GM21825 (cell line): ENCODE data around the gene SLC39A11.
"Not testable (repeated sequence)": the region's sequence is repeated elsewhere in the genome, so short reads cannot be mapped to it uniquely, and the experiment has no call there.

Source experiments
- ATAC-seq: cut with Tn5 transposase; IDR thresholded peaks from one replicate; pipeline ENCODE4 v1.9.1; 2021; ENCODE audit warnings: mild to moderate bottlenecking, moderate library complexity; ENCODE audit not compliant: unreplicated experiment

Gene SLC39A11

DNA sequence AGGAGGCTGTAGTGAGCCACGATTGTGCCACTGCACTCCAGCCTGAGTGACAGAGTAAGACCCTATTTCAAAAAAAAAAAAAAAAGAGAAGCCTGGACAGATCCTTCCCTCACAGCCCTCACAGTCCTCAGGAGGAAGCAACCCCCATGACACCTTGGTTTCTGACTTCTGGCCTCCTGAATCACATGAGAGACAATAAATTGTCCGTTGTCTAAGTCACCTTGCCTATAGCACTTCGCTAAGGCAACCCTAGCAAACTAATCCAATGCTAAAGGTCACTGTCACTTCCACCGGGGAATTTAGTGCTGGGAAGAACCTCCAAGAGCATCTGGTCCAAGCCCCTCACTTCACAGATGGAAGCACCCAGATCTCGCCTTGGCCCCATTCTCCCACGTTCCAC, 18.9 kb upstream of the SLC39A11 start:
- ATAC-seq: no peak

DNA sequence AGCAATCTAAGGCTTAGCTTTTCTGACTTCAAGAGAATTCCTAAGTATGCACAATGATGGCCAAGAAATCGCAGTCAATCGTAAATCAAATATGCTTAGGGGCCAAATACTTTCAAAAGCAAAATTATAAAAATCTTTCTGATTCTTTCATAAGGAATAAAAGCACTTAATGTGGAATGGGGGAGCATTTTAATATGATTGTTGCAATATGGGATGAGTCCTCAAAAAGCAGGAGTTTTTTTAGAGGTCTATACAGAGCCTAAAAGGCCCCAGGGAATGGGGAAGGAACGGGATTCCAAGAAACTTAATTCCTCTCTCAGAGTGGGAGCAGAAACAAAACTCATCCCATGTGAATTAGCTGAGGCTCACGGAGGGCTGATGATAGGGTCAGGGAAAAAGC, 14.7 kb upstream of the SLC39A11 start:
- no peak for ATAC-seq

DNA sequence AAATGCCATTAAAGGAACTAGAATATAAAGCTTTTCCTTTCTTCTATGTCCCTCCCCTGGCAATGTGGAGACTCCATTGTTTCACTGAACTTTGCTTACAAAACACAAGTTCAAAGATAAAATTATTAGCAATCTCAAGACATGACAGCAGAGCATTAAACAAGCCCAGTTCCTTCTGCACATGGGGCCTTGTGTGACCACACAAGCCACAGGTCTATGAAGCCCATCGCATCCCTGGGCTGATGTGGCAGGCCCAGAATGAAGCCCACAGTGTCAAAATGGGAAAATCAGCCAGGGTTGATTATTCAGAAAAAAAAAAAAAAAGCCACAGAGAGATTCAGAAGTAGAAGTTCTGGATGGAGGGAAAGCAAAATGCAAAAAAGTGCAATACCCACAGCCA, 12.9 kb upstream of the SLC39A11 start:
- ATAC-seq: no peak

DNA sequence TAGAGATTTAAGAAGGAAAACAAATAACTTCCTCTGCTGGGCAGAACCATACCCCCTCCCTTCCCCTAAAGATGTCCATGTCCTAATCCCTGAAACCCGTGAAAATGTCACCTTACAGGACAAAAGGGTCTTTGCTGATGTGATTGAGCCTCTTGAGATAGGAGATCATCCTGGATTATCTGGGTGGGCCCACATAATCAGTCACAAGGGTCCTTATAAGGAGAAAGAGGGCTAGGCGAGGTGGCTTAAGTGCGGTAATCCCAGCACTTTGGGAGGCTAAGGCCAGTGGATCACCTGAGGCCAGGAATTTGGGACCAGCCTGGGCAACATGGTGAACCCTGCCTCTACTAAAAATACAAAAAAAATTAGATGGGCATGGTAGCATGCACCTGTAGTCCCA, 12.0 kb upstream of the SLC39A11 start:
- ATAC-seq: no peak

DNA sequence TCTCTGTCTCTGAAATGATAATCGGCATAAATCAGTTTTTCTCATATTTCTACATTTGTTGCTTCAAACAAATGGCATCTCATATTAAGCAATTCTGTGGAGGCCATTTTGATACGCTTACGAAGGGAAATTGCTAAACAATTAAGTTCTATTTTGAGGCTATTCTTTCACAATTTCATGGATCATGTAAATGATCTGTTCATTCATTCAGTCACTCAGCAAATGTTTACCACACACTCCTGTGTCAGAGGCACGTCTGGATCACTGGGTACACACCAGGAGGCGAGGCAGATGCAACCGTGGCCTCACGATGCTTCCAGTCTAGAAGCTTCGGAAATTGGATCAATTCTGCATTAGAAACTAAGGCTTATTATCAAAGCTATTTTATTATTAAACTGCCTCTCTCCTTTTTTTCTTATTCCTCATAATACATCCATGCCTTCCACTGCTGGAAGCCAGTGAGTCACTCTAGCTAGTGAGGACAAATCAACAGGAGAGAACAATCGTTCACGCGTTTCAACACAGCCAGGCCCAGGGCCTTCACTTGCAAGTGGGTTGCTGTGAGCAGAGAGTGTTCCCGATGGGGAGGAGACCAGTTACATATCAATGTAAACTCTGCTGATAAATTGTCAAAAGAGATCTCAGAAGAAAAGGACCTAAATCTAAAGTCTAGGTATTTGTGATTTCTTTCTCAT, 11.3 kb upstream of the SLC39A11 start:
- ATAC-seq: no peak

DNA sequence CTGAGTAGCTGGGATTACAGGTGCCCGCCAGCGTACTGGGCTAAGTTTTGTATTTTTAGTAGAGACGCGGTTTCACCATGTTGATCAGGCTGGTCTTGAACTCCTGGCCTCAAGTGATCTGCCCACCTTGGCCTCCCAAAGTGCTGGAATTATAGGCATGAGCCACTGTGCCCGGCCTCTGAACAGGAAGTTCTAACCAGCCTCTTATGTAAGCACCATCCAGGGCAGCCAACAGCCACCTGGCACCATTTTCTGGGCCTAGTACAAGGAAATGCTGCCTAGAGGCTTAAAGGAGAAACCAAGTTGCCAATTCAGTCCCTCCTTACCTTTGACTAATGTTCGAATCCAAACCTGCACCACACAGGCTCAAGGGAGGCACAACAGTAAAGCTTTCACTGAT, 8.5 kb upstream of the SLC39A11 start:
- ATAC-seq: no peak

DNA sequence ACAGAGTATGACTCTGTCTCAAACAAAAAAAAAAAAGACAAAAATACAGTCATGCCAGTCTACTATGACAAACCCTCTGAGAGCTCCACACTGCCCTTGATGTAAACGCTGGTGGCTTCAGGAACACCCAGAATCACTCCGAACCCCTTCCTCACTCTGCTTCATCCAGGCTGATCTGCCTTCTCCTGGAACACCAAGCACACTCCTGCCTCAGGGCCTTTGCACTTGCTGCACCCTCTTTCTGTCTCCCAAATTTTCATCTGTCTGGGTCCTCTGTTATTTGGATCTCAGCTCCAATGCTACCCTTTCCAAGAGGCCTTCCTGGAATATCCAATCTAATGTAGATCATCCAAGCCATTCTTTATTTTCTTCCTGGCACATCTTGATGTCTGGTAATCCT, 7.9 kb upstream of the SLC39A11 start:
- no peak for ATAC-seq

DNA sequence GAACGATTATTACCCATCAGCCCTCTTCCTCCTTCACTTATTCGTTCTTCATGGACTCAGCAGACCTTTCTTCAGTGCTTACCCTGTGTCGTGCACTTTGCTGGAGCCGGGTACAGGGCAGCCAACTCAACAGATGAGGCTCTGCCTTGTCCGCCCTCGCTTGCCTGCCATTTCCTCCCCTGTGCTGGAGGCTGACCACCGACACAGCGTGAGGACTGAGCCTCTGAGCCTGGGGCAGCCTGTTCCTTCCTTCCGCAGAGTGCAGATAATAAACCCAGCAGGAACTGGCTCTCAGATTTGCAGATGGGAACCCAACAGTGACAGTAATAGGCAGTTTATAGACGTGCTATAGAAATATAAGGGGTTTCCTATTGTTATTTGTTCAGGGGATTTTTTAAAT, 7.0 kb upstream of the SLC39A11 start:
- ATAC-seq: no peak

DNA sequence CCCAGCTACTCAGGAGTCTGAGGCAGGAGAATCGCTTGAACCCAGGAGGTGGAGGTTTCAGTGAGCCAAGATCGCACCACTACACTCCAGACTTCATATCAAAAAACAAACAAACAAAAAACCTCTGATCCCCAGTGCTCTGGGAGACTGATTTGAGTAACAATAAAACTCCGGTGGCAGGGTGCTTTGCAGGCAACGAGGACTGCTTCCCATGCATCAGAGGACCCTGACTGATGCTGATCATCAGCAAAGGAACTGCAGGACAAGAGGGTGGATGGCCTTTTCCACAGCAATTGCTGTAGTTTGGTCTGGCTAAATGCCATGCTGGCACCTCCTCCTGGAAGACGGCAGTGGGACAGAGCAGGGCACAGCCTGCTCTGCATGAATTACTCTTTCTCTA, 6.4 kb upstream of the SLC39A11 start:
- no peak for ATAC-seq

DNA sequence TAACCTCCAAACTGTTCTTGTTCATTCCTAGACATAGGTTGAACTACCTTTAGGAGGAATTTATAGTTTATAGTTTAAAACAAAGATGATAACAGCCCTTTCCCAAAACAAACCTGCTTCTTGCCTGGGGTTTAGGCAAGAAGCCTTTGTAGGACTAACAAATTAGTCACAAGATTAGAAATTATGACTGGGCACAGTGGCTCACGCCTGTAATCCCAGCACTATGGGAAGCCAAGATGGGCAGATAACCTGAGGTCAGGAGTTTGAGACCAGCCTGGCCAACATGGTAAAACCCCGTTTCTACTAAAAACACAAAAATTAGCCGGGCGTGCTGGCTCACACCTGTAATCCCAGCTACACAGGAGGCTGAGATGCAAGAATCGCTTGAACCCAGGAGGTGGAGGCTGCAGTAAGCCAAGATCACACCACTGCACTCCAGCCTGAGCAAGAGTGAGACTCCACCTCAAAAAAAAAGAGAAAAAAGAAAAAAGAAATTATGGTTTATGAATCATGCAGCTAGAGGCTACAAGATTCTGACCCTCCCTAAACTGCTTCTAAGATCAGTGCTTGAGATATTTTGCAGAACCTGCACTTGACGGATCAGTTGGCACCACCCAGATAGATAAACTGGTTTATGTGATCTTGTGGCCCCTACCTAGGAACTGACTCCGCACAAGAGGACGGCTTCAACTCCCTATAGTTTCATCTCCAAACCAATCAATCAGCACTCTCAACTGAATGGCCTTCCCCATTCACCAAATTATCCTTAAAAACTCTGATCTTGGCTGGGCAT, 5.7 kb upstream of the SLC39A11 start:
- not testable (repeated sequence) for ATAC-seq

DNA sequence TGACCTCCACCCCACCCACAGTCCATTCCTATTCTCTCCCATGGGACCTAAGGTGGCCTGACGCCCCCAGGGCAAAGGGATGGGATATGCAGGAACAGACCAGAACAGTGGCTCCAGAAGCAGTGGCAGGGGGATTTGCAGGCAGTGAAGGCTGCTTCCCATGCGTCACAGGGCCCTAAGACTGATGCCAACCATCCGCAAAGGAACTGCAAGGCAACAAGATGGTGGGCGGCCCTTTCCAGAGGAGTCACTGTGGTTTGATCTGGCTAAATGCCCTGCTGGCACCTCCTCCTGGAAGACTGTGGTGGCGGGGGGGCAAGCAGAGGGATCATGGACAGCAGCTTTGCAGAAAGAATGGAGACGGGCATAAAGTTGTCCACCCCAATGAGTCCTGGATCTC, 4.4 kb upstream of the SLC39A11 start:
- ATAC-seq: no peak

DNA sequence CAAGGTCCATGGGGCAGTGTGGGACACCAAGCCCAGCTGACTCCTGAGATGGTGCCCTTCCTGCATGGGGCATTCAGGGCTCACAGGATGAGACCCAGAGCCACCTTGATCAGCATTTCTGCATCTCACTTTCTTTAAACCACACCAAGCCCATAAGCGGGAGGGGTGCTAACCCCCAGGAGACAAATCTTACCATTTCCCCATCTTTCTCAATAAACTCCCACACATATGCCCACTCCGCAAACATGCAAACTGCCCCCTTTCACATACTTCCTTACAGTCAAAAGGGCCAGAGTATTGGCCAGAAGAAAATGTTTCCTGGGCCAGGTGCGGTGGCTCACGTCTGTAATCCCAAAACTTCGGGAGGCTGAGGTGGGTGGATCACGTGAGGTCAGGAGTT, 3.7 kb upstream of the SLC39A11 start:
- ATAC-seq: no peak

DNA sequence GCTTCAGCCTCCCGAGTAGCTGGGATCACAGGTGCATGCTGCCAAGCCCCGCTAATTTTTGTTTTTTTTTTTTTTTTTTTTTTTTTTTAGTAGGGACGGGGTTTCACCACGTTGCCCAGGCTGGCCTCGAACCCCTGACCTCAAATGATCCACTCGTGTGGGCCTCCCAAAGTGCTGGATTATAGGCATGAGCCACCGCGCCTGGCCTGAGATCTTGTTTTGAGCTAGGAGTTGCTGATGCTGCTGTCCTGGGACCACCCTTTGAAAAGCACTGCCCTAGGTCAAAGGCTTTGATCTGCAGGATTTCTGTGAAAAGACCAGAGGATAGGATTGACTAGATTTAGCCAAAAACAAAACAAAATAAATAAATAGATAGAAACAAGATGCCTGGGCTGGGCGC, 798 bp upstream of the SLC39A11 start:
- ATAC-seq: no peak

DNA sequence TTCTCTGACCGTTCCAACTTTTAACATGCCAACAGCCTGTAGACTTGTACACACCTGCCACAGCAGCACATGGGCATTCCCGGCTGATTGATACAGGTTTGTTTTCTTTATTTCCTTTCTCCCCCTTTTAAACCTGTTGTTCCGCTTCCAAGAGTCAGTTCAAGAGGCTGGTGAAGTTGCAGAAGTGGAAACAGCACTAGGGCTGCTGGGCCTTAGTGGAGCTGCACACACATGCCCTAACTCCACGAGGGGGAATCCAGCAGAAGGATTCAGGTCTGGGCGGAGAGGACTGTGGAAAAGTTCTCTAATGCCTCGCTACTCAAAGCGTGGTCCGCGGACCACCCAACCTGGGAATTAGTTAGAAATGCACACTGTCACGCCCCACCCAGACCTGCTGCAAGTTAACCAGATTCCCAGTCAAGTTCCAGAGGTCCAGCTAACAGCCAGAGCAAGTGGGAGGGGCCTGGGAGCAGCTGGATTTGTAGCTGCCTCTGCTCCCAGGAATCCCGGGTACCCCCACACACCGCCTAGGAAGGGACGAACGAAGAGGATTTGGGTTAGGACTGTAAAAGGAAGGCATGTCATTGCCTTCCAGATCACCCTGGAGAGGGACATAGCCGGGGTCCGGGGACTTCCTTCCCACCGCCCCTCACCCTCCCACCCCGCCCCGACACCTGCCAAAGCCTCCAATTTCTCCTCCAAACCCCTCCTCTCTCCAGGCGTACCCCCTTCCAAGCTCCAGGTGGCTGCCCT, 542 bp downstream of the SLC39A11 start:
- no peak for ATAC-seq

DNA sequence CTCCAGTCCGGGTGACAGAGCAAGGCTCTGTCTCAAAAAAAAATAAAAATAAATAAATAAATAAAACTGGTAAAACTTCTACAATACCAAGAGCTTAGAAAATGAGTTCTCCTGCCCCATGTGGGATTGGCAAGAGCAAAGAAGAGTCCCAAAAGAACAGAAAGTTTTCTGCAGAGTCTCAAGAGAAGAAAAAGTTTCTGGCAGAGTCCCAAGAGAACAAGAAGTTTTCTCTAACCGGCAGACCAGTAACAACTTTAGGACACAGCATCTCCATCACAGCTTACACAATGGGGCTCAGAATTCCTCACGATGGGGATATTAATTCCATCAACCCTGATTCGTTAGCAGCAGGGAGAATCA, 1.1 kb downstream of the SLC39A11 start:
- no peak for ATAC-seq

DNA sequence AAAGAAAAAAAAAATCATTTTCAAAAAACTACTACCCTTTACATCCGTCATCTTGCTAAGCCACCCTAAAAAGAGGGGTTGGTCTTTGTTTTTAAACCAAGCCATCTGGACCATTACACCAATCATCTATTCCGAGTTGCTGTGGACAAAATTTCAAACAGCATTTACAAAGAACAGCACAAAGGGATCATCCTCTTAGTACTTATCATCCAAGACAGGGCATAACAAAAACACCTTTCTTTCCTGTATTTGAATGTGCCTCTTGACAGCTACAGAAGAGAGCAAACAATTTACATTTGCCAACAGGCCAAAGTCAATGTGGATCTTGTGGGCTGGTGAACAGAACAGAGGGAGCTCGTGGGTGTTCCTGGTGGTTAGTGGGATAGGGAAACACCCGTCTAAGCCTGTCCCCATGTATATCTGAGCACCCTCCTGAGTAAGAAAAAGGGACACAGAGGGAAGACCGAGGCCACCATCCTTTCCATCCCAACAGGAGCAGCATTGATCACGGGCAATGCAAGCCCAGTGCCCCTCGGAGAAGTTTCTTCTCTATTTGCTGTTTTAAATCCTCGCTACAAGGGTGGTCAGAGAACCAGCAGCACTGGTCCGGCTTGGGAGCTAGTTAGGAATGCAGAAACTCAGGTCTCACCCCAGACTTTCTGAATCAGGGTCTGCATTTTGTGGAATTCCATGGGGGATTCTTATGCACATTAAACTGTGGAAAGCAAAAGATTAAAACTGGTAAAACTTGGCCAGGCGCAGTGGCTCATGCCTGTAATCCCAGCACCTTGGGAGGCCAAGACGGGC, 1.9 kb downstream of the SLC39A11 start:
- ATAC-seq: no peak

DNA sequence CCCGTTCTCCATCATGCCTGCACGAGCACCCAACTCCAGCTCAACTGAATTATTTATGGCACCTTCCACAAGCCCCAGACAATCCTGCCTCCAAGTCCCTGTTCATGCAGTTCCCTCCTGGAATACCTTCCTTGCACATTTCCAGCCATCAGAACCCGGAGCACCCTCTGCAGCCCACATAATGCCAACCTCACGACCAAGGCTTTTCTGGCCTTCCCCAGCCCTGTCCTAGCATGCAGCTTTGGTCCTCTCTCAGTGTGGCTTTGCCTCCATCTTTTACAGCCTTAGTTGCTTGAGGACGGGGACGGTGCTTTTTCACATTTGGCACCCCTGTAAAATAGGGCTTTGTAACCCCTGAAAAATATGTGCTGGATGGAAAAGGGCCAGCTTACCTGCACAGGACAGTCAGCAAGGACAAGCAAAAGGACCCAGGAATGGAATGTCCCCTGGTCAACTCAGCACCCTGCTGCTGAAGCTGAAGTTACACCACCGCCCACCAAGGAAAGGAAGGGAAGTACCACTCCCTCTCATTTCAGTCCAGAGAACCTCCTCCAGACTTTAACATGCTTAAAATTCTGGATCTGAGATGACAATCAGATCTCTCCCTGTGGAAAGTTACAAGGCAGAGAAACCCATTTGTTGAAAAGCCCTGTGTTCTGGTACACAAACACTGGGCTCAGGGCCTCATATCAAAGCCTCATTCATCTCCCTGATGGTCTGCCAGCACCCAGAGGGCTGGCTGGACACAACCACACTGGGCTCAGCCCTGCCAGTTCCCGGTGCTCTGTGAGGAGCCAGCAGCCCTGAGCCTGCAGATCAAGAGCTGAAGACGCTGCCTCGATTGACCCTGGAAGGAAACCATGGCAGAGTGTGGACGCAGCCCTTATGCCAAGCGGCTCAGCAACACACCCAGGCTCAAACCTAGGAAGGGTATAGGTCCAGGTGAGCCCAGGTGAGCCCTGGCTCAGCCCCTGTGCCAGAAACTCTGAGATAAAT, 2.9 kb downstream of the SLC39A11 start:
- no peak for ATAC-seq

DNA sequence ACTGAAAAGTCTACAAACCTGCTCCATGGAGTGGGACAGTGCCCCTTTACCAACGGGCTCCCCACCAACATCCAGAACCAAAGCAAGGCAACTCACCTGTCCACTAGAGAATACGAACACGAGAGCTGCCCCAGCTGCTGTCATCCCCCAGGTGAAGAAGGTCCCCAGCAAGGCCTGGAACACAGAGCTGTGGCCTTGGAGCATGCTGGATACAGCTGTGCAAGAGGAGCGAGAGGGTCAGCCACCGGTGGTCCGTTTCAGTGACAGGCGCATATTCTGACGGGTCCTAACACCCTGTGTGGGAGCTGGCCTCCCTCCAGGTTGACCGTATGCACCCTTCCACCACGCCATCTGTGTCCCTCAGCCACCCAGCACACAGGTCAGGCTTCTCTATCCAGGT, 3.9 kb downstream of the SLC39A11 start:
- ATAC-seq: no peak

DNA sequence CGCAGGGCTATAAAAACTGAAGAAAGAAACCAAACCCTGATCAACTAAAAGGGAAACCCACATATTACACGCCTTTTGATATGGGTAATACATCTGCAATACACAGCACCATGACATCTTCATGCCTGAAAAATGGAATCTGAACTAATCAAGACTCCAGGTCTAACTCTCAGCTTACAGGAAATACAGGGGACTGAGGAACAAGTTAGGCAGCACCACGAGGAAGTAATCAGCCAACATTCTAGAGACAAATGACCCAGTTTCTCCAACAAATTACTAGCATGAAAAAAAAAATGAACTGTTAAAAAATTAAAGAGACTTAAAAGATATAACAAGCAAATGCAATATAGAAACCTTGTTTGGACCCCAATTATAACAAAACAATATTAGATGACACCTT, 9.1 kb downstream of the SLC39A11 start:
- ATAC-seq: no peak

DNA sequence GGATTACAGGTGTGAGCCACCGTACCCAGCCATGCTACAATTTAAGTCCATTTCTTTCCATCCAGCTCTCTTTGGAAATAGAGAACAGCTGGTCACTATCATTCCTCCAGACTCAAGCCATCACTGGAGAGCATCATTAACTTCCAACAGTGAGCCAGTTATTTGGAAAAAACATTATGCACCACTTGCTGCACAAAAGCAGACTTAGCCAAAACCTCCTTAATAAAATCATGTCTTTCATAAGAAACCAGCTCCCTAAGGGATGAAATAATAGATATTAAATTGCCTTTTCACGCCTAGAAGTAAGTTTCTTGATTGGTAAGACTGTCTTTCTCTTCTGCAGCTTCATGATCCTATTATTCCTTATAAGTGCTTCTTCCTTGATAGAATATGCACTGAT, 17.9 kb downstream of the SLC39A11 start:
- no peak for ATAC-seq
